Neural cell (in vitro differentiated cells): ENCODE measurements around the gene LNX2. TPM values are rescaled to one million over a fixed set of nuclear protein-coding genes. Genes with fewer than 3 reads are reported as not detected.

Experiments used
- H2AFZ ChIP-seq: fragments of 200-600, 300-800 bp; sonication (generic), shearing (Covaris generic); 2 replicates; pipeline ENCODE4 v1.6.0; 2014; ENCODE audit warnings: low read depth, mild to moderate bottlenecking, antibody characterized with exemption, low read length, moderate library complexity
- H3F3A ChIP-seq: fragments of 200-600 bp; shearing (Covaris generic); 2 replicates; pipeline ENCODE4 v1.6.1; 2016; ENCODE audit warnings: mild to moderate bottlenecking, moderate library complexity, mixed read lengths, antibody characterized with exemption, low read length; ENCODE audit not compliant: insufficient read depth, poor library complexity, severe bottlenecking
- H3K27ac ChIP-seq: fragments of 200-600, 300-800 bp; sonication (generic), shearing (Covaris generic); 2 replicates; pipeline ENCODE4 v1.5.1; 2014; ENCODE audit warnings: mild to moderate bottlenecking, low read length, moderate library complexity
- H3K27me3 ChIP-seq: fragments of 300-800, 200-600 bp; sonication (generic), shearing (Covaris generic); 2 replicates; pipeline ENCODE4 v1.6.0; 2014; ENCODE audit warnings: mild to moderate bottlenecking, low read depth, low read length, moderate library complexity; ENCODE audit not compliant: insufficient read depth
- H3K36me3 ChIP-seq: fragments of 300-800, 200-600 bp; sonication (generic), shearing (Covaris generic); 2 replicates; pipeline ENCODE4 v1.5.1; 2014; ENCODE audit warnings: mild to moderate bottlenecking, antibody characterized with exemption, low read length, moderate library complexity; ENCODE audit not compliant: insufficient read depth
- H3K4me2 ChIP-seq: fragments of 300-800, 200-600 bp; sonication (generic), shearing (Covaris generic); 2 replicates; pipeline ENCODE4 v1.6.0; 2014; ENCODE audit warnings: mild to moderate bottlenecking, low read length
- H3K4me3 ChIP-seq: fragments of 300-800, 200-600 bp; sonication (generic), shearing (Covaris generic); 2 replicates; pipeline ENCODE4 v1.5.1; 2014; ENCODE audit warnings: mild to moderate bottlenecking, low read length, moderate library complexity
- H3K79me2 ChIP-seq: fragments of 200-600 bp; shearing (Covaris generic); replicated peaks from 2 replicates; pipeline ENCODE4 v1.6.0; 2014; ENCODE audit warnings: mild to moderate bottlenecking, low read length, moderate library complexity; ENCODE audit not compliant: insufficient read depth
- H3K9ac ChIP-seq: fragments of 300-800, 200-600 bp; sonication (generic), shearing (Covaris generic); 2 replicates; pipeline ENCODE4 v1.6.1; 2016; ENCODE audit warnings: mild to moderate bottlenecking, low read length, mixed read lengths
- H3K9me2 ChIP-seq: fragments of 200-600 bp; shearing (Covaris generic); 2 replicates; pipeline ENCODE4 v1.6.1; 2016; ENCODE audit warnings: mild to moderate bottlenecking, low read length, mixed read lengths; ENCODE audit not compliant: insufficient read depth
- H3K9me3 ChIP-seq: fragments of 200-600, 300-800 bp; sonication (generic), shearing (Covaris generic); 2 replicates; pipeline ENCODE4 v1.6.1; 2016; ENCODE audit warnings: mild to moderate bottlenecking, mixed run types, low read length, moderate library complexity, mixed read lengths
- H4K20me1 ChIP-seq: fragments of 200-600 bp; shearing (Covaris generic); 2 replicates; pipeline ENCODE4 v1.6.1; 2016; ENCODE audit warnings: mild to moderate bottlenecking, mixed run types; ENCODE audit not compliant: insufficient read depth
- EP300 ChIP-seq: fragments of 450-650 bp; conservative IDR thresholded peaks from 2 replicates; pipeline ENCODE4 v1.6.1; 2014; ENCODE audit warnings: antibody characterized with exemption, mild to moderate bottlenecking, moderate library complexity; ENCODE audit not compliant: poor library complexity, severe bottlenecking
- EZH2 ChIP-seq: fragments of 200-600, 300-800 bp; shearing (Covaris generic), sonication (generic); IDR thresholded peaks from 2 replicates; pipeline ENCODE4 v1.6.1; 2014; ENCODE audit warnings: antibody characterized with exemption, low read length, borderline replicate concordance, mild to moderate bottlenecking; ENCODE audit not compliant: insufficient read depth, poor library complexity, severe bottlenecking
- MXI1 ChIP-seq: fragments of 450-650 bp; conservative IDR thresholded peaks from 2 replicates; pipeline ENCODE4 v1.6.1; 2014; ENCODE audit warnings: antibody characterized with exemption, mild to moderate bottlenecking; ENCODE audit not compliant: poor library complexity, severe bottlenecking
- RAD21 ChIP-seq: fragments of 450-650 bp; conservative IDR thresholded peaks from 2 replicates; pipeline ENCODE4 v1.6.1; 2014; ENCODE audit warnings: antibody characterized with exemption, mild to moderate bottlenecking, moderate library complexity
- TAF1 ChIP-seq: IDR thresholded peaks from 2 replicates; pipeline ENCODE4 v1.6.1; 2012; ENCODE audit warnings: low read depth
- polyA plus RNA-seq: library from polyadenylated mRNA; depleted of rRNA; stranded (reverse); fragments of >200 nt; gene quantifications from 2 replicates; pipeline ENCODE4 v1.2.3, GENCODE V29; 2014
- TF ChIP-seq, protein P1 (sequence below): fragments of 450-650 bp; IDR thresholded peaks from 2 replicates; pipeline ENCODE4 v1.5.1; 2014; ENCODE audit warnings: antibody characterized with exemption, mild to moderate bottlenecking, moderate library complexity; ENCODE audit not compliant: poor library complexity, severe bottlenecking
- TF ChIP-seq, protein P2 (sequence below): IDR thresholded peaks from 2 replicates; pipeline ENCODE4 v1.6.1; 2012; ENCODE audit warnings: borderline replicate concordance

LNX2 gene
- polyA plus RNA-seq, 1 donor from 2014 or later = 4.2 TPM

DNA sequence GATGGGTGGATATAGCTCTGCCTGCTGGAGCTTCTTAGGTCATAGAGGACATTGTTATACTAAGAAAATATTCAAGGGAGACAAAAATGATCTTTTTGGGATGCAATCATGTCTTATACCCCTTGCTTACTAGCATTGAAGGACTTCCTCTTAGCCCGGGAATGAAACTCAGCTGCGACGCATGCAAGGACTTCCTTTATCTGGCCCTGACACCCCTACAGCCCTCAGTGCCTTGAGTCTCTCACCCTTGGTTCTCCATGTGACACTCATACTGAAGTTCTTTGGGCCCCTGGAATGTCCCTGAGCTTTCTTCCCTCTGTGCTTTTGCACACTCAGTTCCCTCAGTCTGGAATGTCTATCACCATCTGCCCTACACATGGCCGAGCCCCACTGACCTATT, 97.5 kb downstream of the LNX2 start:
- no peaks in the 10 kb centered on the region for H3K9me3 ChIP-seq
- TF ChIP-seq RAD21 (no peak), TAF1 (no peak)
- TF ChIP-seq, protein P1, sequence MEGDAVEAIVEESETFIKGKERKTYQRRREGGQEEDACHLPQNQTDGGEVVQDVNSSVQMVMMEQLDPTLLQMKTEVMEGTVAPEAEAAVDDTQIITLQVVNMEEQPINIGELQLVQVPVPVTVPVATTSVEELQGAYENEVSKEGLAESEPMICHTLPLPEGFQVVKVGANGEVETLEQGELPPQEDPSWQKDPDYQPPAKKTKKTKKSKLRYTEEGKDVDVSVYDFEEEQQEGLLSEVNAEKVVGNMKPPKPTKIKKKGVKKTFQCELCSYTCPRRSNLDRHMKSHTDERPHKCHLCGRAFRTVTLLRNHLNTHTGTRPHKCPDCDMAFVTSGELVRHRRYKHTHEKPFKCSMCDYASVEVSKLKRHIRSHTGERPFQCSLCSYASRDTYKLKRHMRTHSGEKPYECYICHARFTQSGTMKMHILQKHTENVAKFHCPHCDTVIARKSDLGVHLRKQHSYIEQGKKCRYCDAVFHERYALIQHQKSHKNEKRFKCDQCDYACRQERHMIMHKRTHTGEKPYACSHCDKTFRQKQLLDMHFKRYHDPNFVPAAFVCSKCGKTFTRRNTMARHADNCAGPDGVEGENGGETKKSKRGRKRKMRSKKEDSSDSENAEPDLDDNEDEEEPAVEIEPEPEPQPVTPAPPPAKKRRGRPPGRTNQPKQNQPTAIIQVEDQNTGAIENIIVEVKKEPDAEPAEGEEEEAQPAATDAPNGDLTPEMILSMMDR = no peak
- no peak overlapping the region for H2AFZ ChIP-seq
- no peaks in the 10 kb centered on the region for H3K27me3 ChIP-seq
- H3K36me3 ChIP-seq = no peaks in the 10 kb centered on the region
- H3K27ac ChIP-seq = no peak overlapping the region
- no peak overlapping the region for H3K4me2 ChIP-seq
- H3F3A ChIP-seq = no peaks in the 10 kb centered on the region
- H3K9me2 ChIP-seq = no peaks in the 10 kb centered on the region
- H3K9ac ChIP-seq = no peak overlapping the region
- no peaks in the 10 kb centered on the region for H3K79me2 ChIP-seq
- H3K4me3 ChIP-seq = no peak overlapping the region
- no peaks in the 10 kb centered on the region for H4K20me1 ChIP-seq

DNA sequence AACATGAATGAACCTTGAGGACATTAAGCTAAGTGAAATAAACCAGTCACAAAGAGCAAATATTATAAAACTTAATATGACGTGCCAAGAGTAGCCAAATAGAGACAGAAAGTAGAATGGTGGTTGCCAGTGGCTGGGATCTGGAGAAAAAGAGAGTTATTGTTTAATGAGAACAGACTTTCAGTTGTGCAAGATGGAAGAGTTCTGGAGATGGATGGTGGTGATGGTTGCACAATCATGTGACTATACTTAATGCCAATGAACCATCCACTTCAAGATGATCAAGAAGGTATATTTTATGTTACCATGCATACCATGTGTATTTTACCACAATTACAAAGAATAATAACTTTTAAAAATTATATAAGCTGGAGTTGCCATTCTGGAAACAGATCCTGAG, 104.2 kb downstream of the LNX2 start:
- no peaks in the 10 kb centered on the region for H4K20me1 ChIP-seq
- H3K4me3 ChIP-seq = no peak overlapping the region
- no peaks in the 10 kb centered on the region for H3K9me3 ChIP-seq
- H3K79me2 ChIP-seq = no peaks in the 10 kb centered on the region
- no peaks in the 10 kb centered on the region for H3K9me2 ChIP-seq
- TF ChIP-seq EZH2 = no peak
- TF ChIP-seq RAD21 = no peak
- TF ChIP-seq TAF1 = no peak
- TF ChIP-seq, protein P2, sequence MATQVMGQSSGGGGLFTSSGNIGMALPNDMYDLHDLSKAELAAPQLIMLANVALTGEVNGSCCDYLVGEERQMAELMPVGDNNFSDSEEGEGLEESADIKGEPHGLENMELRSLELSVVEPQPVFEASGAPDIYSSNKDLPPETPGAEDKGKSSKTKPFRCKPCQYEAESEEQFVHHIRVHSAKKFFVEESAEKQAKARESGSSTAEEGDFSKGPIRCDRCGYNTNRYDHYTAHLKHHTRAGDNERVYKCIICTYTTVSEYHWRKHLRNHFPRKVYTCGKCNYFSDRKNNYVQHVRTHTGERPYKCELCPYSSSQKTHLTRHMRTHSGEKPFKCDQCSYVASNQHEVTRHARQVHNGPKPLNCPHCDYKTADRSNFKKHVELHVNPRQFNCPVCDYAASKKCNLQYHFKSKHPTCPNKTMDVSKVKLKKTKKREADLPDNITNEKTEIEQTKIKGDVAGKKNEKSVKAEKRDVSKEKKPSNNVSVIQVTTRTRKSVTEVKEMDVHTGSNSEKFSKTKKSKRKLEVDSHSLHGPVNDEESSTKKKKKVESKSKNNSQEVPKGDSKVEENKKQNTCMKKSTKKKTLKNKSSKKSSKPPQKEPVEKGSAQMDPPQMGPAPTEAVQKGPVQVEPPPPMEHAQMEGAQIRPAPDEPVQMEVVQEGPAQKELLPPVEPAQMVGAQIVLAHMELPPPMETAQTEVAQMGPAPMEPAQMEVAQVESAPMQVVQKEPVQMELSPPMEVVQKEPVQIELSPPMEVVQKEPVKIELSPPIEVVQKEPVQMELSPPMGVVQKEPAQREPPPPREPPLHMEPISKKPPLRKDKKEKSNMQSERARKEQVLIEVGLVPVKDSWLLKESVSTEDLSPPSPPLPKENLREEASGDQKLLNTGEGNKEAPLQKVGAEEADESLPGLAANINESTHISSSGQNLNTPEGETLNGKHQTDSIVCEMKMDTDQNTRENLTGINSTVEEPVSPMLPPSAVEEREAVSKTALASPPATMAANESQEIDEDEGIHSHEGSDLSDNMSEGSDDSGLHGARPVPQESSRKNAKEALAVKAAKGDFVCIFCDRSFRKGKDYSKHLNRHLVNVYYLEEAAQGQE = no peak
- no peak for TF ChIP-seq MXI1
- no peak for TF ChIP-seq EP300
- H2AFZ ChIP-seq = no peak overlapping the region
- no peak overlapping the region for H3K9ac ChIP-seq
- no peaks in the 10 kb centered on the region for H3K36me3 ChIP-seq
- H3K27ac ChIP-seq = no peak overlapping the region
- H3K27me3 ChIP-seq = no peaks in the 10 kb centered on the region
- no peak overlapping the region for H3K4me2 ChIP-seq
- no peaks in the 10 kb centered on the region for H3F3A ChIP-seq

DNA sequence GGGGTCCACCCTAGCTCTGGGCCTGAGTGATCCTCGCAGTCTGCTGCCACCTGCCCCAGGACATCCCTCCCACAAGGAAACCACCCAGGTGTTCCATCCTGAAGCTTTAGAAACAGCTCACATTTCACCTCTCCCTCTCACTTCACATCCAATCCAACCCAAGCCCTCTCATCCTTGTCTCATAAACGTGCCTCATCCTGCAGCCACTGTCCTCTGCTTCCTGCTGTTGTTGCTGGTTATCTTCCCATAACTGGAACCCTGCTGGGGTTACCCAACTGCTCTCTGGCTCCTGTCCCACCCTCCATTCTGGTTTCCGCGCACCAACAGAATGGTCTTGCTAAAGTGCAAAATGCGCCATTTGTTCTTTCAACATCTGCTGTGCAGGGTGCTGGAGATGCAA, 110.2 kb downstream of the LNX2 start:
- Histone ChIP-seq H3K4me2 (no peak overlapping the region), H2AFZ (no peak overlapping the region), H3K27ac (no peak overlapping the region), H3K9me2 (no peaks in the 10 kb centered on the region), H3K4me3 (no peak overlapping the region), H3K79me2 (no peaks in the 10 kb centered on the region), H3K9me3 (no peaks in the 10 kb centered on the region), H3K36me3 (no peaks in the 10 kb centered on the region), H3F3A (no peaks in the 10 kb centered on the region), H4K20me1 (no peaks in the 10 kb centered on the region), H3K27me3 (no peaks in the 10 kb centered on the region), H3K9ac (no peak overlapping the region)
- TF ChIP-seq, protein P2 = no peak
- TF ChIP-seq, protein P1 = no peak
